GM12801 (cell line): ENCODE results near the gene LGALS9.

Experiments
- CTCF ChIP-seq: IDR thresholded peaks from one replicate; pipeline ENCODE4 v1.5.1; 2011; ENCODE audit warnings: control low read depth; ENCODE audit not compliant: insufficient read length; ENCODE audit errors: extremely low read depth

Gene LGALS9

GRCh38 chr17:27591986-27592385 lies 39.0 kb upstream of the LGALS9 start:
- TF ChIP-seq CTCF, result no peak

GRCh38 chr17:27593232-27593856 lies 37.6 kb upstream of the LGALS9 start:
- TF ChIP-seq CTCF, result no peak

- no peak for TF ChIP-seq CTCF
Observed at GRCh38 chr17:27593857-27594255, 37.1 kb upstream of the LGALS9 start.

- no peak for TF ChIP-seq CTCF
Observed at GRCh38 chr17:27595208-27595607, 35.8 kb upstream of the LGALS9 start.

- no peak for TF ChIP-seq CTCF
Observed at GRCh38 chr17:27596096-27596495, 34.9 kb upstream of the LGALS9 start.

- TF ChIP-seq CTCF, result no peak
Observed at GRCh38 chr17:27596566-27597187, 34.3 kb upstream of the LGALS9 start.

GRCh38 chr17:27597188-27597580 lies 33.8 kb upstream of the LGALS9 start:
- no peak for TF ChIP-seq CTCF
